D721Med (cell line): ENCODE data around the gene SOD2.
"Not testable (repeated sequence)": the region's sequence is repeated elsewhere in the genome, so short reads cannot be mapped to it uniquely, and the experiment has no call there.

ENCODE experiments used
- DNase-seq: peaks from one replicate; pipeline ENCODE4 v3.0.0; 2011; ENCODE audit warnings: low spot score; ENCODE audit not compliant: insufficient read length
- FAIRE-seq: peaks from 2 replicates; lab custom pipeline; 2011; peaks lifted over from hg19 to GRCh38; lab: Jason Lieb, UNC
- TF ChIP-seq, protein P1 (sequence below): IDR thresholded peaks from 2 replicates; pipeline ENCODE4 v1.5.1; 2012; ENCODE audit warnings: mild to moderate bottlenecking, control low read depth; ENCODE audit not compliant: insufficient read depth; ENCODE audit errors: missing control alignments

The SOD2 gene

GRCh38 chr6:159680104-159680503 is 12.9 kb downstream of the SOD2 start:
- DNase-seq: no peak
- no peak for FAIRE-seq
- TF ChIP-seq, protein P1, sequence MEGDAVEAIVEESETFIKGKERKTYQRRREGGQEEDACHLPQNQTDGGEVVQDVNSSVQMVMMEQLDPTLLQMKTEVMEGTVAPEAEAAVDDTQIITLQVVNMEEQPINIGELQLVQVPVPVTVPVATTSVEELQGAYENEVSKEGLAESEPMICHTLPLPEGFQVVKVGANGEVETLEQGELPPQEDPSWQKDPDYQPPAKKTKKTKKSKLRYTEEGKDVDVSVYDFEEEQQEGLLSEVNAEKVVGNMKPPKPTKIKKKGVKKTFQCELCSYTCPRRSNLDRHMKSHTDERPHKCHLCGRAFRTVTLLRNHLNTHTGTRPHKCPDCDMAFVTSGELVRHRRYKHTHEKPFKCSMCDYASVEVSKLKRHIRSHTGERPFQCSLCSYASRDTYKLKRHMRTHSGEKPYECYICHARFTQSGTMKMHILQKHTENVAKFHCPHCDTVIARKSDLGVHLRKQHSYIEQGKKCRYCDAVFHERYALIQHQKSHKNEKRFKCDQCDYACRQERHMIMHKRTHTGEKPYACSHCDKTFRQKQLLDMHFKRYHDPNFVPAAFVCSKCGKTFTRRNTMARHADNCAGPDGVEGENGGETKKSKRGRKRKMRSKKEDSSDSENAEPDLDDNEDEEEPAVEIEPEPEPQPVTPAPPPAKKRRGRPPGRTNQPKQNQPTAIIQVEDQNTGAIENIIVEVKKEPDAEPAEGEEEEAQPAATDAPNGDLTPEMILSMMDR: no peak

GRCh38 chr6:159679091-159680077 is 13.7 kb downstream of the SOD2 start:
- FAIRE-seq (no peak), DNase-seq (no peak)
- TF ChIP-seq, protein P1: no peak

DNA sequence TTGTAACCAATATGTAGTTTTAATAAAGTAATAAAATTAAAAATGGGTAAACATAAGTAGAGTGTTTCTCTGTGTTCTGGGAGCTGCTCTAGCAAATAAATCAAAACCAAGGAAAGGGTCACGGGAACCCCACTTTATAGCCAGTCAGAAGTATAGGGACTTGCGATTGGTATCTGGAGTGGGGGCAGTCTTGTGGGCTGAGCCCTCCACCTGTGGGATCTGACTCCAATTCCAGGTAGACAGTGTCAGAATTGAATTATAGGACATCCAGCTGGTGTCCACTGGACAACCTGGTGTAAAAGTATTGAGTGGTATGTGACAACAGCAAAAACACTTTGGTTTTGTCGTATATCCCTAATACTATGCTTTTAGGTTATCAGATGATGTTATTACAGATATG is 14.5 kb downstream of the SOD2 start:
- no peak for FAIRE-seq
- no peak for DNase-seq
- TF ChIP-seq, protein P1: no peak

- DNase-seq (no peak), FAIRE-seq (no peak)
- TF ChIP-seq, protein P1: no peak
Measured at GRCh38 chr6:159677506-159678165, 15.4 kb downstream of the SOD2 start.

- TF ChIP-seq, protein P1: no peak
- FAIRE-seq (no peak), DNase-seq (no peak)
Measured at GRCh38 chr6:159676890-159677505, 16.0 kb downstream of the SOD2 start.

GRCh38 chr6:159676236-159676635 is 16.8 kb downstream of the SOD2 start:
- DNase-seq, FAIRE-seq: not testable (repeated sequence)

GRCh38 chr6:159665868-159666635 is 27.0 kb downstream of the SOD2 start:
- no peak for FAIRE-seq
- TF ChIP-seq, protein P1: no peak

DNA sequence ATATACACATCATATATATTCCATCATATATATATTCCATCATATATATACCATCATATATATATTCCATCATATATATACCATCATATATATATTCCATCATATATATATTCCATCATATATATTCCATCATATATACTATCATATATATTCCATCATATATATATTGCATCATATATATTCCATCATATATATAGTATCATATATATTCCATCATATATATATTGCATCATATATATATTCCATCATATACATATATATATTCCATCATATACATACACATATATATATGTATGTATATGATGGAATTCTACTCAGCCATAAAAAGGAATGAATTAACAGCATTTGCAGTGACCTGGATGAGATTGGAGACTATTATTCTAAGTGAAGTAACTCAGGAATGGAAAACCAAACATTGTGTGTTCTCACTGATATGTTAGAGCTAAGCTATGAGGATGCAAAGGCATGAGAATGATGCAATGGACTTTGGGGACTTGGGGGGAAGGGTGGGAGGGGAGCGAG is 29.6 kb downstream of the SOD2 start:
- not testable (repeated sequence) for DNase-seq, FAIRE-seq

More at GRCh38 chr6:159665868-159666635, 27.0 kb downstream of the SOD2 start:
- no peak for DNase-seq

DNA sequence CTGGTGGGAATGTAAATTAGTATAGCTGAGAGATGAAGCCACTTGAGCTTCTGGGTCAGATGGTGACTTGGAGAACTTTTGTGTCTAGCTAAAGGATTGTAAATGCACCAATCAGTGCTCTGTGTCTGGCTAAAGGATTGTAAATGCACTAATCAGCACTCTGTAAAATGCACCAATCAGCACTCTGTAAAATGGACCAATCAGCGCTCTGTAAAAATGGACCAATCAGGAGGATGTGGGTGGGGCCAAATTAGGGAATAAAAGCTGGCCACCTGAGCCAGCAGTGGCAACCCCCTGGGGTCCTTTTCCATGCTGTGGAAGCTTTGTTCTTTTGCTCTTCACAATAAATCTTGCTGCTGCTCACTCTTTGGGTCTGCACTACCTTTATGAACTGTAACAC is 31.1 kb downstream of the SOD2 start:
- not testable (repeated sequence) for DNase-seq, FAIRE-seq
